ENCODE results near the gene PSMD1.

Gene PSMD1

GRCh38 chr2:231034291-231034882, 22.3 kb upstream of the PSMD1 start:
- H3K4me3 ChIP-seq (ENCODE audit: control insufficient read depth, low read depth, low read length): no peak overlapping the region
- DNase-seq (ENCODE audit: low read depth): no peak
- TF ChIP-seq CTCF (IDR thresholded peaks at IDR 0.05; ENCODE audit: control insufficient read depth, insufficient read depth, low read depth, low read length, missing control alignments): no peak

GRCh38 chr2:231036131-231036530, 20.5 kb upstream of the PSMD1 start:
- no peak for TF ChIP-seq CTCF (IDR thresholded peaks at IDR 0.05; ENCODE audit: control insufficient read depth, insufficient read depth, low read depth, low read length, missing control alignments)
- no peak for DNase-seq (ENCODE audit: low read depth)

GRCh38 chr2:231036578-231037106, 20.0 kb upstream of the PSMD1 start:
- TF ChIP-seq CTCF (IDR thresholded peaks at IDR 0.05; ENCODE audit: control insufficient read depth, insufficient read depth, low read depth, low read length, missing control alignments): no peak
- DNase-seq (ENCODE audit: low read depth): no peak
- no peak overlapping the region for H3K4me3 ChIP-seq (ENCODE audit: control insufficient read depth, low read depth, low read length)

More at GRCh38 chr2:231036131-231036530, 20.5 kb upstream of the PSMD1 start:
- H3K4me3 ChIP-seq (ENCODE audit: control insufficient read depth, low read depth, low read length): no peak overlapping the region

- DNase-seq (ENCODE audit: low read depth): no peak
- no peak for TF ChIP-seq CTCF (IDR thresholded peaks at IDR 0.05; ENCODE audit: control insufficient read depth, insufficient read depth, low read depth, low read length, missing control alignments)
- H3K4me3 ChIP-seq (ENCODE audit: control insufficient read depth, low read depth, low read length): no peak within 1 kb of the TSS
Measured at GRCh38 chr2:231037202-231037730, 19.4 kb upstream of the PSMD1 start, which contains the start of gene C2orf72. TSS of gene C2orf72 (plus strand) at chr2:231037523. CDS start at chr2:231037566, 43 bp downstream.

GRCh38 chr2:231037731-231038482, 18.8 kb upstream of the PSMD1 start:
- H3K4me3 ChIP-seq (ENCODE audit: control insufficient read depth, low read depth, low read length): no peak overlapping the region
- DNase-seq (ENCODE audit: low read depth): no peak
- no peak for TF ChIP-seq CTCF (IDR thresholded peaks at IDR 0.05; ENCODE audit: control insufficient read depth, insufficient read depth, low read depth, low read length, missing control alignments)

- no peak for TF ChIP-seq CTCF (IDR thresholded peaks at IDR 0.05; ENCODE audit: control insufficient read depth, insufficient read depth, low read depth, low read length, missing control alignments)
- DNase-seq (ENCODE audit: low read depth): no peak
- no peak overlapping the region for H3K4me3 ChIP-seq (ENCODE audit: control insufficient read depth, low read depth, low read length)
Measured at GRCh38 chr2:231038483-231039293, 18.0 kb upstream of the PSMD1 start.

Measured in AG09309 (cell line).